OCI-LY3 (cell line): ENCODE measurements around the gene SFTA2.

Experiments
- H2AFZ ChIP-seq: fragments of 200-600, 300-600 bp; shearing (Covaris generic); 2 replicates; pipeline ENCODE4 v1.6.0; 2014; ENCODE audit warnings: antibody characterized with exemption, low read depth, low read length
- H3K27ac ChIP-seq: fragments of 200-600, 300-600 bp; sonication (generic); 2 replicates; pipeline ENCODE4 v1.5.1; 2014; ENCODE audit warnings: mild to moderate bottlenecking, low read length, moderate library complexity, mixed read lengths
- H3K27me3 ChIP-seq: fragments of 200-600, 300-600 bp; sonication (generic); 2 replicates; pipeline ENCODE4 v1.6.1; 2014; ENCODE audit warnings: low read depth, low read length, mixed read lengths
- H3K36me3 ChIP-seq: fragments of 200-600, 300-600 bp; sonication (generic); replicated peaks from 2 replicates; pipeline ENCODE3; 2014; ENCODE audit warnings: low read depth, low read length, mixed read lengths
- H3K4me1 ChIP-seq: fragments of 300-600, 200-600 bp; sonication (generic); 2 replicates; pipeline ENCODE4 v1.6.1; 2014; ENCODE audit warnings: low read length, mixed read lengths
- H3K4me2 ChIP-seq: fragments of 200-600, 300-600 bp; sonication (generic); 2 replicates; pipeline ENCODE4 v1.6.1; 2014; ENCODE audit warnings: low read length, mixed read lengths
- H3K4me3 ChIP-seq: fragments of 300-600, 200-600 bp; sonication (generic); 2 replicates; pipeline ENCODE4 v1.5.1; 2014; ENCODE audit warnings: antibody characterized with exemption, mild to moderate bottlenecking, low read length, moderate library complexity
- H3K79me2 ChIP-seq: fragments of 300-600, 200-600 bp; shearing (Covaris generic); 2 replicates; pipeline ENCODE4 v1.6.1; 2014; ENCODE audit warnings: mild to moderate bottlenecking, low read length, mixed read lengths
- H3K9ac ChIP-seq: fragments of 300-600, 200-600 bp; shearing (Covaris generic); 2 replicates; pipeline ENCODE4 v1.6.0; 2014; ENCODE audit warnings: mild to moderate bottlenecking, low read length, moderate library complexity
- H3K9me3 ChIP-seq: fragments of 200-600, 300-600 bp; shearing (Covaris generic); 2 replicates; pipeline ENCODE4 v1.6.1; 2014; ENCODE audit warnings: low read length, mixed read lengths; ENCODE audit not compliant: insufficient read depth
- H4K20me1 ChIP-seq: fragments of 200-600, 300-600 bp; sonication (generic); 2 replicates; pipeline ENCODE4 v1.6.1; 2016; ENCODE audit warnings: low read length, mixed read lengths; ENCODE audit not compliant: insufficient read depth
- EZH2phosphoT487 ChIP-seq: fragments of 200-600 bp; shearing (Covaris generic); IDR thresholded peaks from 2 replicates; pipeline ENCODE4 v1.6.1; 2018; ENCODE audit warnings: antibody characterized with exemption, mixed run types, low read depth
- TF ChIP-seq, protein P1 (sequence below): fragments of 200-600, 300-600 bp; sonication (generic); IDR thresholded peaks from 2 replicates; pipeline ENCODE4 v1.5.1; 2014; ENCODE audit warnings: antibody characterized with exemption, low read length, low read depth

SFTA2 gene

DNA sequence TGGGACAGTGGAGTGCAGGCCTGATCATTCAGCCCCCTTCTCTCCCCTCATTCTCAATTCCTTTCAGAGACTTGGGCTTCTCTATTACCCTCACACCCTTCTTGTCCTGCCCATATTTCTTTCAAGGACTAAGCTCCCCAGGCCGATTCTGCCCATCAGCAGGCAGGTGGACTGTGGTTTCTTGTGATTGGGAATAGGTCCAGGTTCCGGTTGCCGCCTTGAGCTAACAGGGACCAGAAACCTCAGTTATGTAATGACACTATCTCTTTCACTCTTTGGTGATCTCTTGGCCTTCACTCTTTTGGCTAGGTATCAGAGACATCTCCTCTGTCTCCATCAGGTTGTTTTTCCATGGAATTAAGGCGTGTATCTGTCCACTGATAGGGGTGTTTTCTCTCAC is 15.3 kb upstream of the SFTA2 start:
- Histone ChIP-seq H3K79me2 (no peaks in the 10 kb centered on the region), H3K4me1 (0 out of 2 replicates have a peak, but pooled peaks cover 3% of the 10 kb centered on the region), H2AFZ (no peak overlapping the region), H3K36me3 (no peaks in the 10 kb centered on the region), H3K27ac (no peak overlapping the region), H3K9me3 (no peaks in the 10 kb centered on the region), H3K4me2 (no peak overlapping the region), H3K9ac (no peak overlapping the region), H3K4me3 (no peak overlapping the region), H3K27me3 (0 out of 2 replicates have a peak, but pooled peaks cover 4% of the 10 kb centered on the region), H4K20me1 (no peaks in the 10 kb centered on the region)
- no peak for TF ChIP-seq EZH2phosphoT487
- TF ChIP-seq, protein P1, sequence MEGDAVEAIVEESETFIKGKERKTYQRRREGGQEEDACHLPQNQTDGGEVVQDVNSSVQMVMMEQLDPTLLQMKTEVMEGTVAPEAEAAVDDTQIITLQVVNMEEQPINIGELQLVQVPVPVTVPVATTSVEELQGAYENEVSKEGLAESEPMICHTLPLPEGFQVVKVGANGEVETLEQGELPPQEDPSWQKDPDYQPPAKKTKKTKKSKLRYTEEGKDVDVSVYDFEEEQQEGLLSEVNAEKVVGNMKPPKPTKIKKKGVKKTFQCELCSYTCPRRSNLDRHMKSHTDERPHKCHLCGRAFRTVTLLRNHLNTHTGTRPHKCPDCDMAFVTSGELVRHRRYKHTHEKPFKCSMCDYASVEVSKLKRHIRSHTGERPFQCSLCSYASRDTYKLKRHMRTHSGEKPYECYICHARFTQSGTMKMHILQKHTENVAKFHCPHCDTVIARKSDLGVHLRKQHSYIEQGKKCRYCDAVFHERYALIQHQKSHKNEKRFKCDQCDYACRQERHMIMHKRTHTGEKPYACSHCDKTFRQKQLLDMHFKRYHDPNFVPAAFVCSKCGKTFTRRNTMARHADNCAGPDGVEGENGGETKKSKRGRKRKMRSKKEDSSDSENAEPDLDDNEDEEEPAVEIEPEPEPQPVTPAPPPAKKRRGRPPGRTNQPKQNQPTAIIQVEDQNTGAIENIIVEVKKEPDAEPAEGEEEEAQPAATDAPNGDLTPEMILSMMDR: no peak

DNA sequence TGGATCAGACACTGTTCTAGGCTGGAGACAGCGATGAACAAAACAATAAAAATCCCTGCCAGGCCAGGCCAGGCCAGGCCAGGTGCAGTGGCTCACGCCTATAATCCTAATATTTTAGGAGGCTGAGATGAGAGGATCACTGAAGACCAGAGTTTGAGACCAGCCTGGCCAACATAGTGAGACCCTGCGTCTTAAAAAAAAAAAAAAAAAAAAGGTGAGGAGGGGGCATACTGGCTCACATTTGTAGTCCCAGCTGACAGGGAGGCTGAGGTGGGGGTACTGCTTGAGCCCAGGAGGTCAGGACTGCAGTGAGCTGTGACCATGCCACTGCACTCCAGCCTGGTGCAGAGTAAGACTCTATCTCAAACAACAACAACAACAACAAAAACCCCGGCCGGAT is 13.3 kb upstream of the SFTA2 start:
- Histone ChIP-seq H2AFZ (no peak overlapping the region), H3K4me1 (peaks cover 16% of the 10 kb centered on the region), H3K27me3 (0 out of 2 replicates have a peak, but pooled peaks cover 4% of the 10 kb centered on the region), H3K4me2 (no peak overlapping the region), H3K4me3 (no peak overlapping the region), H3K79me2 (no peaks in the 10 kb centered on the region), H3K9ac (no peak overlapping the region), H3K36me3 (no peaks in the 10 kb centered on the region), H3K27ac (no peak overlapping the region), H3K9me3 (no peaks in the 10 kb centered on the region), H4K20me1 (no peaks in the 10 kb centered on the region)
- TF ChIP-seq, protein P1: no peak
- TF ChIP-seq EZH2phosphoT487: no peak

DNA sequence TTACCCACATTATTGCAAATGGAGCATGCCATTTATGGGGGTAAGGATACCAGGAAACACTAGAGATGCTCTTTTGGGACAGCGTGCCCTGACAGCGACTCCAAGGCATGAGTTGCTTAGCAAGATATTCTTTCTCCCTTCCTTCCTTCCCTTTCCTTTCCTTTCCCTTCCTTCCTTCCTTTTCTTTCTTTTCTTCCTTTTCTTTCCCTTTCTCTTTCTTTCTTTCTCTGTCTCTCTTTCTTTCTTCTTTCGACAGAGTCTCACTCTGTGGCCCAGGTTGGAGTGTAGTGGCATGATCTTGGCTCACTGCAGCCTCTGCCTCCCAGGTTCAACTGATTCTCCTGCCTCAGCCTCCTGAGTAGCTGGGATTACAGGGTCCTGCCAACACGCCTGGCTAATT is 12.1 kb upstream of the SFTA2 start:
- Histone ChIP-seq H4K20me1 (no peaks in the 10 kb centered on the region), H3K27me3 (0 out of 2 replicates have a peak, but pooled peaks cover 4% of the 10 kb centered on the region)

DNA sequence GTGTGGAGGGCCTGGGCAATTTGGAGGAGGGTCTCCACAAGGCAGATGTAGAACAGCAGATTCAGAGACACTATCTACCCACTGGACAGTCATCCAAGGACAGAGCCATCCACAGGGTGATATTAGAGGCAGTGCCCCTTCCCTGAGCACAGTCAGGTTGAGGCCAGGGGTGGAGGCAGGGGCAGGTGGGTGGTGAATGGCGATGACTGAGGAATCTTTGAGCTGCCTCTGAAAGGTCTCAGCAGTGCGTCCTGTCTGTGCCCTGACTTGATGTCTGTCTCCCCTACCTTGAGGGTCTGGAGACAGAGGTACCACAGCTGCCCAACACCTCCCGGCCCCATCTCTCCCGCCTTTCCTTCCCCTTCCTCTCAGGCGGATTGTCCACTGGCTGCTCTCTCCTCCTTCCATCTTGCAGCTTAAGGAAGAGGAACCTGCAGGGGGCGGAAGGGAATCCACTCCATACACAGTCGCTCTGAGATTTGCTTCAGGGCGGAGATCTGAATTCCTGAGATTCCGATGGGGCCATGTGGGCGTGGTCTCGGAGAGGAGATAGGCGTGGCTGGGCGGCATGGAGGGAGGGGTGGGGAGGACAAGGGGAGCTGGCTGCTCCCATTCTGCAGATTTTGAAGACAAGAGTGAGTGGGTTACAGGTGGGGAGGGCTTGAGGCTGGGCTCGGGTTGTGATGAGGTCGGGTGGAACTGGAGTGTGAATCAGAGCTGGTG is 10.5 kb upstream of the SFTA2 start:
- no peak overlapping the region for H3K4me3 ChIP-seq
- no peaks in the 10 kb centered on the region for H3K9me3 ChIP-seq
- no peaks in the 10 kb centered on the region for H3K36me3 ChIP-seq
- no peak overlapping the region for H2AFZ ChIP-seq
- H3K4me1 ChIP-seq: peaks cover 18% of the 10 kb centered on the region
- no peak for TF ChIP-seq EZH2phosphoT487
- TF ChIP-seq, protein P1: no peak
- H3K9ac ChIP-seq: no peak overlapping the region
- H4K20me1 ChIP-seq: no peaks in the 10 kb centered on the region
- H3K79me2 ChIP-seq: no peaks in the 10 kb centered on the region
- 0 out of 2 replicates have a peak, but pooled peaks cover 4% of the 10 kb centered on the region for H3K27me3 ChIP-seq
- no peak overlapping the region for H3K4me2 ChIP-seq
- no peak overlapping the region for H3K27ac ChIP-seq

More for the DNA sequence above, 12.1 kb upstream of the SFTA2 start:
- Histone ChIP-seq H3K9ac (no peak overlapping the region), H3K4me2 (no peak overlapping the region), H3K36me3 (no peaks in the 10 kb centered on the region), H2AFZ (no peak overlapping the region), H3K4me1 (peaks cover 18% of the 10 kb centered on the region), H3K4me3 (no peak overlapping the region), H3K27ac (no peak overlapping the region), H3K79me2 (no peaks in the 10 kb centered on the region), H3K9me3 (no peaks in the 10 kb centered on the region)
- no peak for TF ChIP-seq EZH2phosphoT487
- TF ChIP-seq, protein P1: no peak
